Fibroblast of villous mesenchyme (primary cell): ENCODE data around the gene KIF5A. TPM values are rescaled to one million over a fixed set of nuclear protein-coding genes. Genes with fewer than 3 reads are reported as not detected.

Source experiments
- DNase-seq: peaks from one replicate; pipeline ENCODE4 v3.0.0-alpha.2; 2010; ENCODE audit warnings: low read depth
- H3K4me3 ChIP-seq: 2 replicates; pipeline ENCODE4 v1.5.1; 2011; ENCODE audit warnings: low read depth, mild to moderate bottlenecking, low read length
- CTCF ChIP-seq: IDR thresholded peaks from 2 replicates; pipeline ENCODE4 v1.5.1; 2012; ENCODE audit warnings: low read depth, mild to moderate bottlenecking, low read length; ENCODE audit not compliant: insufficient read depth
- total RNA-seq: library from RNA; depleted of rRNA; stranded (reverse); fragments of >200 nt; gene quantifications from 2 replicates; pipeline ENCODE4 v1.2.3, GENCODE V29; 2012

Gene KIF5A
- total RNA-seq, 1 donor = 0.86 TPM

- no peak overlapping the region for H3K4me3 ChIP-seq
- no peak for DNase-seq
- TF ChIP-seq CTCF = no peak
Measured at GRCh38 chr12:57548013-57548315, 1.9 kb upstream of the KIF5A start.

- TF ChIP-seq CTCF = no peak
- no peak for DNase-seq
- H3K4me3 ChIP-seq = no peak overlapping the region
Measured at GRCh38 chr12:57548488-57548887, 1.4 kb upstream of the KIF5A start.

GRCh38 chr12:57549203-57549908 lies 488 bp upstream of the KIF5A start:
- no peak for DNase-seq
- H3K4me3 ChIP-seq = peak overlapping the region; percentile 54
- TF ChIP-seq CTCF = no peak

GRCh38 chr12:57550641-57551549 lies 1.1 kb downstream of the KIF5A start:
- TF ChIP-seq CTCF = no peak
- H3K4me3 ChIP-seq = peak overlapping the region; percentile 54

GRCh38 chr12:57551637-57552305 lies 1.9 kb downstream of the KIF5A start:
- no peak overlapping the region for H3K4me3 ChIP-seq
- DNase-seq = no peak
- TF ChIP-seq CTCF = no peak

More at GRCh38 chr12:57550641-57551549, 1.1 kb downstream of the KIF5A start:
- DNase-seq = no peak

GRCh38 chr12:57552306-57552651 lies 2.4 kb downstream of the KIF5A start:
- TF ChIP-seq CTCF = no peak
- no peak for DNase-seq
- no peak overlapping the region for H3K4me3 ChIP-seq
